ENCODE measurements around the gene ANKRD34A.

The ANKRD34A gene

GRCh38 chr1:145967288-145967687 is 2.9 kb upstream of the ANKRD34A start:
- Histone ChIP-seq H3K36me3 (ENCODE audit: control insufficient read depth, insufficient read depth, low read length) (no peaks in the 10 kb centered on the region), H3K4me1 (ENCODE audit: control insufficient read depth, insufficient read depth, low read length) (peaks cover 11% of the 10 kb centered on the region), H3K27ac (ENCODE audit: insufficient read depth, low read depth, low read length, poor library complexity, severe bottlenecking) (no peak overlapping the region), H3K27me3 (ENCODE audit: control insufficient read depth, insufficient read depth, low read length, poor library complexity, severe bottlenecking) (peaks cover 20% of the 10 kb centered on the region), H3K4me3 (ENCODE audit: insufficient read depth, low read depth, low read length) (no peak overlapping the region), H3K9me3 (ENCODE audit: control insufficient read depth, low read length) (no peaks in the 10 kb centered on the region)
- WGBS, 2 experiments: 95 to 96% methylated on average over 2 of the region's 2 CpGs

- H3K36me3 ChIP-seq (ENCODE audit: control insufficient read depth, insufficient read depth, low read length): no peaks in the 10 kb centered on the region
- H3K9me3 ChIP-seq (ENCODE audit: control insufficient read depth, low read length): no peaks in the 10 kb centered on the region
- 27 to 31% methylated on average over 4 to 5 of the region's 5 CpGs for WGBS, 2 experiments
- H3K27ac ChIP-seq (ENCODE audit: insufficient read depth, low read depth, low read length, poor library complexity, severe bottlenecking): no peak overlapping the region
- H3K4me3 ChIP-seq (ENCODE audit: insufficient read depth, low read depth, low read length): peak overlapping the region; percentile 70
- H3K27me3 ChIP-seq (ENCODE audit: control insufficient read depth, insufficient read depth, low read length, poor library complexity, severe bottlenecking): peaks cover 40% of the 10 kb centered on the region
- H3K4me1 ChIP-seq (ENCODE audit: control insufficient read depth, insufficient read depth, low read length): peaks cover 25% of the 10 kb centered on the region
Observed at GRCh38 chr1:145965119-145965744, 857 bp upstream of the ANKRD34A start.

GRCh38 chr1:145963265-145964019 is 933 bp downstream of the ANKRD34A start:
- no peaks in the 10 kb centered on the region for H3K36me3 ChIP-seq (ENCODE audit: control insufficient read depth, insufficient read depth, low read length)
- 63 to 73% methylated on average over 5 of the region's 5 CpGs for WGBS, 2 experiments
- H3K4me3 ChIP-seq (ENCODE audit: insufficient read depth, low read depth, low read length): peak overlapping the region; percentile 70
- H3K9me3 ChIP-seq (ENCODE audit: control insufficient read depth, low read length): no peaks in the 10 kb centered on the region
- H3K27me3 ChIP-seq (ENCODE audit: control insufficient read depth, insufficient read depth, low read length, poor library complexity, severe bottlenecking): peaks cover 58% of the 10 kb centered on the region
- peaks cover 25% of the 10 kb centered on the region for H3K4me1 ChIP-seq (ENCODE audit: control insufficient read depth, insufficient read depth, low read length)
- H3K27ac ChIP-seq (ENCODE audit: insufficient read depth, low read depth, low read length, poor library complexity, severe bottlenecking): no peak overlapping the region

GRCh38 chr1:145962157-145963102 is 1.9 kb downstream of the ANKRD34A start:
- H3K4me1 ChIP-seq (ENCODE audit: control insufficient read depth, insufficient read depth, low read length): peaks cover 25% of the 10 kb centered on the region
- H3K9me3 ChIP-seq (ENCODE audit: control insufficient read depth, low read length): no peaks in the 10 kb centered on the region
- H3K27ac ChIP-seq (ENCODE audit: insufficient read depth, low read depth, low read length, poor library complexity, severe bottlenecking): no peak overlapping the region
- H3K36me3 ChIP-seq (ENCODE audit: control insufficient read depth, insufficient read depth, low read length): no peaks in the 10 kb centered on the region
- peaks cover 63% of the 10 kb centered on the region for H3K27me3 ChIP-seq (ENCODE audit: control insufficient read depth, insufficient read depth, low read length, poor library complexity, severe bottlenecking)
- 12 to 14% methylated on average over 24 to 27 of the region's 36 CpGs for WGBS, 2 experiments
- peak overlapping the region; percentile 65 for H3K4me3 ChIP-seq (ENCODE audit: insufficient read depth, low read depth, low read length)

- Histone ChIP-seq H3K27ac (ENCODE audit: insufficient read depth, low read depth, low read length, poor library complexity, severe bottlenecking) (no peak overlapping the region), H3K36me3 (ENCODE audit: control insufficient read depth, insufficient read depth, low read length) (no peaks in the 10 kb centered on the region), H3K4me1 (ENCODE audit: control insufficient read depth, insufficient read depth, low read length) (peaks cover 31% of the 10 kb centered on the region), H3K4me3 (ENCODE audit: insufficient read depth, low read depth, low read length) (peak overlapping the region; percentile 65), H3K27me3 (ENCODE audit: control insufficient read depth, insufficient read depth, low read length, poor library complexity, severe bottlenecking) (peaks cover 71% of the 10 kb centered on the region), H3K9me3 (ENCODE audit: control insufficient read depth, low read length) (no peaks in the 10 kb centered on the region)
- 1% methylated on average over 57 of the region's 57 CpGs for WGBS, 2 experiments
Observed at GRCh38 chr1:145961425-145962156, 2.8 kb downstream of the ANKRD34A start.

- H3K4me1 ChIP-seq (ENCODE audit: control insufficient read depth, insufficient read depth, low read length): peaks cover 32% of the 10 kb centered on the region
- no peaks in the 10 kb centered on the region for H3K36me3 ChIP-seq (ENCODE audit: control insufficient read depth, insufficient read depth, low read length)
- no peak overlapping the region for H3K27ac ChIP-seq (ENCODE audit: insufficient read depth, low read depth, low read length, poor library complexity, severe bottlenecking)
Observed at GRCh38 chr1:145961109-145961424, 3.3 kb downstream of the ANKRD34A start.

GRCh38 chr1:145960468-145961108 is 3.8 kb downstream of the ANKRD34A start:
- WGBS, 2 experiments: 0 to 1% methylated on average over 44 of the region's 44 CpGs
- Histone ChIP-seq H3K27ac (ENCODE audit: insufficient read depth, low read depth, low read length, poor library complexity, severe bottlenecking) (no peak overlapping the region), H3K9me3 (ENCODE audit: control insufficient read depth, low read length) (no peaks in the 10 kb centered on the region), H3K27me3 (ENCODE audit: control insufficient read depth, insufficient read depth, low read length, poor library complexity, severe bottlenecking) (peaks cover 81% of the 10 kb centered on the region), H3K36me3 (ENCODE audit: control insufficient read depth, insufficient read depth, low read length) (no peaks in the 10 kb centered on the region), H3K4me1 (ENCODE audit: control insufficient read depth, insufficient read depth, low read length) (peaks cover 32% of the 10 kb centered on the region), H3K4me3 (ENCODE audit: insufficient read depth, low read depth, low read length) (peak overlapping the region; percentile 65)

More at GRCh38 chr1:145961109-145961424, 3.3 kb downstream of the ANKRD34A start:
- WGBS, 2 experiments: 1 to 2% methylated on average over 22 of the region's 22 CpGs
- H3K27me3 ChIP-seq (ENCODE audit: control insufficient read depth, insufficient read depth, low read length, poor library complexity, severe bottlenecking): peaks cover 77% of the 10 kb centered on the region
- H3K9me3 ChIP-seq (ENCODE audit: control insufficient read depth, low read length): no peaks in the 10 kb centered on the region
- H3K4me3 ChIP-seq (ENCODE audit: insufficient read depth, low read depth, low read length): peak overlapping the region; percentile 65

- 10 to 12% methylated on average over 12 of the region's 12 CpGs for WGBS, 2 experiments
- Histone ChIP-seq H3K4me3 (ENCODE audit: insufficient read depth, low read depth, low read length) (peak overlapping the region; percentile 65), H3K9me3 (ENCODE audit: control insufficient read depth, low read length) (no peaks in the 10 kb centered on the region), H3K27ac (ENCODE audit: insufficient read depth, low read depth, low read length, poor library complexity, severe bottlenecking) (no peak overlapping the region), H3K36me3 (ENCODE audit: control insufficient read depth, insufficient read depth, low read length) (no peaks in the 10 kb centered on the region), H3K27me3 (ENCODE audit: control insufficient read depth, insufficient read depth, low read length, poor library complexity, severe bottlenecking) (peaks cover 87% of the 10 kb centered on the region), H3K4me1 (ENCODE audit: control insufficient read depth, insufficient read depth, low read length) (peaks cover 32% of the 10 kb centered on the region)
Observed at GRCh38 chr1:145959957-145960467, 4.4 kb downstream of the ANKRD34A start.

GRCh38 chr1:145959333-145959732 is 5.0 kb downstream of the ANKRD34A start:
- no peak overlapping the region for H3K27ac ChIP-seq (ENCODE audit: insufficient read depth, low read depth, low read length, poor library complexity, severe bottlenecking)
- H3K9me3 ChIP-seq (ENCODE audit: control insufficient read depth, low read length): no peaks in the 10 kb centered on the region
- no peak overlapping the region for H3K4me3 ChIP-seq (ENCODE audit: insufficient read depth, low read depth, low read length)
- H3K27me3 ChIP-seq (ENCODE audit: control insufficient read depth, insufficient read depth, low read length, poor library complexity, severe bottlenecking): peaks cover 92% of the 10 kb centered on the region
- no peaks in the 10 kb centered on the region for H3K36me3 ChIP-seq (ENCODE audit: control insufficient read depth, insufficient read depth, low read length)
- peaks cover 32% of the 10 kb centered on the region for H3K4me1 ChIP-seq (ENCODE audit: control insufficient read depth, insufficient read depth, low read length)
